GM19025 (cell line): Measurements from ENCODE around the gene RPUSD3.

ENCODE experiments used
- ATAC-seq: cut with Tn5 transposase; IDR thresholded peaks from one replicate; pipeline ENCODE4 v1.9.1; 2021; ENCODE audit warnings: mild to moderate bottlenecking, low read depth, moderate library complexity; ENCODE audit not compliant: unreplicated experiment

The RPUSD3 gene

DNA sequence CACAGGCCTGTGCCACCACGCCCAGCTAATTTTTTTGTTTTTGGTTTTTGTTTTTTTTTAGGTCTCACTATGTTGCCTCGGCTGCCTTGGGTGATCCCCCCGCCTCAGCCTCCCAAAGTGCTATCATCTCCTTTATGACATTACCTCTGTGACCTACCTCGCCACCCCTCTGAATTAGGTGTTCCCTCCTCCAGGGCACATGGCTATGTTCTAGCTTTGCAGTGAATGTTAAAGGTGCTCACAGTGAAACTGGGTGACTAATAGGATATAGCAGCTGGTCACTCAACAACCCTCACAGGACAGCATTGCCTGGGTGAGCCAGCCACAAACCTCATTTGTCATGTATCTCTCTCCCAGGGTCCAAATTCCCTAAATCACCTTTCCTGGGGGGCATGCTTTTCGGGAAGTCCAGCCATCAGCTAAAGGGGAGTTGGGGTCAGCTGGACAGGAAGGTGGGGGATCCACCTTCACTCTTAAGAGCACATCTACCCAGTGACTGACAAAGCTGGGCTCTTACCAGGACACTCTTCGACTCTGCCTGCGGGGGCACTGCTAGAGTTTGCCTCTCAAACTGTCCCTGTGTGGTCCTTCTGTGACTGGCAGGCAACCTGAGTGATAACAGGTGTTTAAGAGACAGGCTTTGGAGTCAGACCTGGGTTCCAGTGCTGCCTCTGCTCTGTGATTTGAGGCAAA lies 35.3 kb downstream of the RPUSD3 start:
- no peak for ATAC-seq

DNA sequence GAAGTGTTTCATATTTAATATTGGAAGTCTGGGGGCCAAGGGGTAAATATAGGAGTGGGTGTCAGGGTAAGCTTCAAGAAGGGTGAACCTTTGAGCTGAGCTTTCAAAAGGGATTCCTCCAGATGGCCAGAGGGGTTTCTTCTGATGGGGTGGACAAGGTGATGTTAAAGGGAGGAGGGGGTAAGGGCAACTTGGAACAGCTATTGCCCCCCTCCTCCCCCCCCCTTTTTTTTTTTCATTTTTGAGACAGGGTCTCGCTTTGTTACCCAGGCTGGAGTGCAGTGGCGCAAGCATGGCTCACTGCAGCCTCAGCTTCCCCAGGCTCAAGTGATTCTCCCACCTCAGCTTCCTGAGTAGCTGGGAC lies 35.8 kb downstream of the RPUSD3 start:
- ATAC-seq = no peak

DNA sequence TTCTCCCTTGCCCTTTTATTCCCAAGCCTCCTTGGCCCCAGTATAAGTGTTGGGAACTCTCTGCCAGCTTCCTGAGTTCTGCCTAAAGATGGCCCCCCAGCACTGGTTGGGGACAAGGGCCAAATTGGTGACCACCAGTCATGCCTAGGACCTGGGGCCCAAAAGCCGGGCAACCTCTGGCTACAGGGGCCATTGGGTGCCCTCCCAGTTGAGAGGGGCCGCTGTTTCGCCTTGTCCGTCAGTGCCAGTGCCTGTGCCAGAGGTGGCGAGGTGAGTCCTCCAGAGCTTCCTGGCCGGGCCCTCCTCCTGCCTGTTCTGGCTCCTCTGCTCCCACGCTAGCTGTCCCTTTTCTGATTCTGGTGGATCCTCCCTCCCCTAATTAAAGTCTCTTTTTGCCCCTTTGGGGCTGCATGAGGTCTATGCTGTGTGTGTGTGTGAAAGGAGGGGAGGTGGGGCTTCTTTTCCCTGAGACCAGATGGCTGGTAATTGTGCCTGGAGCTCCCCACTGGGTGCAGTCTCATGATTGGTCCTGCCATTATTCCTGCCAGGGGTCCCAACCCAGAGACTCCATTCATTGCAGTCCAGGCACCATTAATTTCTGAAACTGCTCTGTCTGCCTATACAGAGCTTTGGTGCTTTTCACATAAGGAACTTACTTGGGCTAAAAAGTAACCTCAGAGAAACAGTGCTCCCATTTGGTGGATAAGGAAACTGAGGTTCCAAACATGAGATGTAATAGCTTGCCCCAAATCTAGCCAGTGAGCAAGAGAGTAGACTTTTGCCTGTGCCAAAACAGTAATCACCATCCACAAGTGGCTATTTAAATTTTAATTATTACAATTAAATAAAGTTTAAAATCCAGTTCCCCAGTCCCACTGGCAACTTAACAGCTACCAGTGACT lies 36.9 kb downstream of the RPUSD3 start:
- ATAC-seq = no peak

DNA sequence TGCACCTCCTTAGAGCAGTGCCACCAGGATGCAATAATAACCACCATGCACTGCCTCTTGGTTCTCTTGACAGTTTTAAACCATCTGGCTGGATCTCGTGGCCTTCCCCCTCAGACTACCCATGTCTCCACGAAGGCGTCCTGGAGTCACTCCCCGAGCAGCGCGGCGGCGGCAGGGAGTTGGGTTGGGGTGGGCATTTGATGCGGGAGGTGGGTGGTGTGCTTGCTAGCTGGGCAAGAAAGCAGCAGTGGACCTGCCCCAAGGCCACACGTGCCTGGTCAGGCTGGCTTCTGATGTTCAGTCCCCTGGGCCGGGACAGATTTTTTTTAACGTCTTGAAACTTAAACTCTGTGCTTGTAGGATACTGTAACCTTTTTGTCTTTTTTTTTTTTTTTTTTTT lies 37.7 kb downstream of the RPUSD3 start:
- ATAC-seq = no peak

DNA sequence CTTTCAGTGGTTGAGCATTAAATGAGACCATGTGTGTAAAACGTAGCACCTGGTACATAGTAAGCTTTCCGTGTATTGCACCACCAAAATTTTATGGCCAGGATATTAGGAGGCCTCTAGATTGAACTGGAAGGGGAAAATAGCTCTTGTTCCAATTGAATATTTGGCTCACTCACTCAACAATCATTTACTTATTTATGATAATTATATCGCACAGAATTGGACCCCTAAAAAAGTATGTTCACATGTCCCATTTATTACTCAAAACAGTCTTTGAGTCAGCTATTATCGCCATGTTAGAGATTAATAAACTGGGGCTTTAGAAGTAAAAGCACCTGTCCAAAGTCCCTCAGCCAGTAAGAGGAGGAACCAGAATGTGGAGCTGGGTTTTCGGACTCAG lies 38.8 kb downstream of the RPUSD3 start:
- ATAC-seq = no peak

DNA sequence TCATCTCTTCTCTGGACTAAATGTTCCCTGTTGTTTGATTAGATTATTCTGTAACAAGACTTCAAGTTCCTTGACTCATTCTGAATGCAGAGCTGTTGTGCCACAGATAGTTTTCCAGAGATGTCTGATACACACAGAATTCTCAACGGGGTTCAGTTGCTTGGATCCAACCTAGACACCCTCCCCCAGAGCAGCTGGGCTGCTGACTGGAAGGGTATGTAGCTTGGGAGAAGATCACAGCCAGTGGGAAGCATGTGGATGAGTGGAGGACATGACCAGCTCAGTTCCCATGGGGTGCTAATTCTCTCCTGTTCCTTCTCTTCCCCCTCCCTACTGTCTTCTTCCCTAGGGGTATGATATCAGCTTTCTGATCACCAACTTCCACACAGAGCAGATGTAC lies 40.3 kb downstream of the RPUSD3 start:
- ATAC-seq = no peak

DNA sequence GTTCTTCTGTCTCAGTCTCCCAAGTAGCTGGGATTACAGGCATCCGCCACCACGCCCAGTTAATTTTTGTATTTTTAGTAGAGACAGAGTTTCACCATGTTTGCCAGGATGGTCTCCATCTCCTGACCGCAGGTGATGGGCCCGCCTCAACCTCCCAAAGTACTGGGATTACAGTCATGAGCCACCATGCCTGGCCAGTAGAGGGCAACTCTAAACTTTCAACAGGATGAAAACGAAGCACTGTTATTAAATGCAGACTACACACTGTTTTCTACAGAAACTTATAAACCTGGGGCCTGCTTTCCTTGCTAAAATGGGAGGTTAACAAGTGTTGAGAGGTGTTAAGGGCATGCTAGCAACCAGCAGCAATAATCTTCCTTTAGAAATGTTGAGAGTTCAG lies 43.3 kb downstream of the RPUSD3 start:
- no peak for ATAC-seq

DNA sequence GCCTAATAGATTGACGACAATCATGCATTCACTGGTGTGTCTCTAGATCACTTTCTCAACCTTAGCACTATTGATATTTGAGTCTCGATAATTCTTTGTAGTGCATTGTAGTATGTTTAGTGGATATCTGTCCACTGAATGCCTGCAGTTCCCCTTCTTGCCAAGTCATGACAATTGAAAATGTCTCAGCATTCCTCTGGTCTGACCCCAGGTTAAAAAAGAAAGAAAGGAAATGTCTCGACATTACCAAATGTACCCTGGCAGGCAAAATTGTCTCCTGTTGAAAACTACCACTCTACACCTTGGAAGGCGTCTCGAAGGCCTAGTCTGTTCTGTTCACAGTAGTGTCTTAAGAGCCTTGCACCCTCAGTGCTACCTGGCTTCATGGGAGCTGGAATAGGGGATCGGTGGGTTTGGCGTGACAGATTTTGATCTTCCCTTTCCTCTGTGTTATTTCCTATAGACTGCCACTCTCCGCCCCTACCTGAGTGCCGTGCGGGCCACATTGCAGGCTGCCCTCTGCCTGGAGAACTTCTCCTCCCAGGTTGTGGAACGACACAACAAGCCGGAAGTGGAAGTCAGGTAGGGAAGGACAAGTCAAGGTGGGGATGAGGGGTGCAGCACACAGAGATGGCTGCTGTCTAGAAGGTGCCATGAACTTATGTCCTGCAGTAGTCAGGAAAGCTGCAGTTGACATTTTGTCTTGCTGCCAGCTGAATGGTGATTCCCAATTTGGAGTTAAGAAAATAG lies 46.4 kb downstream of the RPUSD3 start:
- ATAC-seq = no peak

DNA sequence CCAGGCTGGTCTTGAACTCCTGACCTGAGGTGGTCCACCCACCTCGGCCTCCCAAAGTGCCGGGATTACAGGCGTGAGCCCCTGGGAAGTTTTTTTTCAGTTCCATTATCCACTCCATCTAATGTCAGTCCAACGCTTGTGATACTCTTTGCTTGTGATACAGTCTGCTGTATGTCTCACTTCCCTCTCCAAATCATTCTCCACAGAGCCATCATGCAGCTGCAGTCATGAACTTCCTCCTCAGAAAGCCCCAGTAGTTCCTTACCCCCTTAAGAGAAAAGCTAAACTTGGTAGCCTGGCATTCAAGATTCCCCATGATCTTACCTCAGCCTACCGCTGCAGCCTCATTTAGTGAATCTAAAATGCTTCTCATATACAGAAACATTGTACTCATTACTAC lies 48.6 kb downstream of the RPUSD3 start:
- no peak for ATAC-seq

DNA sequence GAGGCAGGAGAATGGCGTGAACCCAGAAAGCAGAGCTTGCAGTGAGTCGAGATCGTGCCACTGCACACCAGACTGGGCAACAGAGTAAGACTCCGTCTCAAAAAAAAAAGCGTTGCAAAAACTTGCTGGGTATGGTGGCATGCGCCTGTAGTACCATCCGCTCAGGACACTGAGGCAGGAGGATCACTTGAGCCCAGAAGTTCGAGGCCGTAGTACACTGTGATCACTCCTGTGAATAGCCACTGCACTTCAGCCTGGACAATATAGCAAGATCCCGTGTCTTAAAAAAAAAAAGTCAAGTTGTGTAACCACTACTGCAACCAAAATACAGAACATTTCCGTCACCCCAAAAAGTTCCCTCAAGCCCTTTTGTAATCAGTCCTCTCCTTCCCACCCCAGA lies 49.4 kb downstream of the RPUSD3 start:
- ATAC-seq = no peak

DNA sequence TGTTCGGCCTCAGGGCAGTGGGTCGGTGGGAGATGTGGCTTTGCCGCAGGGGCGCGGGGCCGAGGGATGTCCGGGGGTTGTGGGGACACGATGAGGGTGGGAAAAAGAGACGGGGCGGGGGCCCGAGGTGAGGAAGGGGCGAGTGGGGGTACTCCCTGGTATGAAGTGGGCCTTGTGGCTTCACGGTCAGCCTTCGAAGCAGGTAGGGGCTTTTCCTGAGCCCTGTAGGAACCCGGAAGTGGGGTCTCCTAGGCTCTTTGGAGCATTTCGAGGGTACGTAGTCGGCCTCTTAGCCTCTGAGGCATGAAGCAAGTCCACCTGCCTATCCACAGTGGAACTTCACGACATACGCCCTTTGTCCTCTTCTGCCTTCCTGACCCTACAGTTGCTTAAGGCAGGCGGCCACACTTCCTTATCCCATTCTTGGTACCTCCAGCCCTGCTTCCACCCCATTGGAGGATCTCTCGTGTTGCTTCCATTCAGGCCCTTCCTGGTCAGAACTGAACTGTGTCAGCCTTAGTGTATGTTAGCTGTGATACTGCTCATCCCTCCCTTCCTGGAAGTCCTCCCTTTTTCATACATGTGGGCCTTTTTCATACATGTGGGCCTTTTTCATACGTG lies 50.5 kb downstream of the RPUSD3 start:
- no peak for ATAC-seq

DNA sequence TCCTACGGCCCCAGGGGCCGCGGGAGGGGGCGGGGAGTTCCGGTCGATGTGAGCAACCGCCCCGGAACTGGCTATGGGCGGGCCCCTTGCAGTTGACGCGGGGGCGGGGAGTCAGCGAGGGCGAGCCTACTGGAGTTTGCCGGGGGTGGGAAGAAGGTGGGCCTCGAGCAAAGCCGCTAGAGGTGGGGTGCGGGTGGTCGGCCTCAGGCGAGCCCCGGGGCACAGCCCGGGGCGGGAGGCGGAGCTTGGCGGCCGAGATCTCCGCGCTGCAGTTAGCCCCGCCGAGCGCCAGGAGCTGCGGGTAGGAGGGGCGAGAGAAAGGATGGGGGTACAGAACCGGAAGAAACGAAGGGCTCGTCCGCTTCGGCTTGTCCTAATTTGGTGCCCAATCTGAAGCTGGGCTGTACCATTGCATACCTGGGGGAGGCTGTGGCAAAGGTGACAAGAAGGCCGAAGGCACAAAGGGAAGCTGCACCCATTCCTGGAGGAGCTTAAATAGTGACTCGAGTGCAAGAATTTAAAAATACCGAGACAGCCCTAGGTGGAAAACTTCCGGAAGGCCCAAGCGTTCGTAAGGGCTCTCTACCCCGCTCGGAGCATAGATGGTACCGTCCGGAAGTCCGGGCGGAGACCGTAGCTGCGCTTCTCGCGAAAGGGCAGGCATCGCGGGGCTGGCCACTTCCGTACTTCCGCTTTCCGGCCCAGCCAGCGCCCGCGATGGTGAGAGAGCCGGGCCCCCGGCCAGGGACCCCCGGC lies 51.2 kb downstream of the RPUSD3 start, which contains the start of the genes ARPC4 and TADA3:
TSS of gene ARPC4 (plus strand) at position 678 of the 756 bp plus-strand sequence. CDS start at position 718, 40 bp downstream.
TSS of gene TADA3 (minus strand) at position 69 of the 756 bp plus-strand sequence. CDS start 1,007 bp downstream, outside the sequence.
- peak; percentile 78 for ATAC-seq

DNA sequence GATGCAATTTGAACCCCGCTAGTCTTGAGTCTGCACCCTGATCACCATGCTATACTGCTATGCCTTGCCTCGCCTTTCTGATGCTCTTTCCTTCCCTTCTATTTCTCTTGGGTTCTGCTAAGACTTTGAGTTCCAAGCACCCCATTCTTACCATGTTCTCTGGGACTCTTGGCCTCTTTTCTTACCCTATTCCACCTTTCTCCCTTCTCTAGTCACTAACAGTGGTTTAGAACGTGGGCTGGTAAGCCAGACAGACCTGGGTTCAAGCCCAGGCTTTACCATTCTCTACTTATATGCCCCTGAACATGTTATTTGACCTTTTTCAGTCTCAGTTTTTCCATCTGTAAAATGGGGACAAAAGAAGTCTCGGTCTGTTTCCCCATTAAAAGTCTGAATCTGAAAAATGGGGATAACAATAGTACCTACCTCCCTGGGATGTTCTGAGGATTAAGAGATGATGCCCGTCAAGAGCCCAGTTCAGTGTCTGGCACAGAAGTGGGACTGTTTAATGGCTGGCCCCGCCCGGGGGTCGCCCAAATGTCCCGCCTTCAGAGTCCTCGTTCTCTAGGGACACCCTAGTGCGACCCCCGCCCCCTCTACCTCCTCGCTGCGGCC lies 51.9 kb downstream of the RPUSD3 start:
- no peak for ATAC-seq

DNA sequence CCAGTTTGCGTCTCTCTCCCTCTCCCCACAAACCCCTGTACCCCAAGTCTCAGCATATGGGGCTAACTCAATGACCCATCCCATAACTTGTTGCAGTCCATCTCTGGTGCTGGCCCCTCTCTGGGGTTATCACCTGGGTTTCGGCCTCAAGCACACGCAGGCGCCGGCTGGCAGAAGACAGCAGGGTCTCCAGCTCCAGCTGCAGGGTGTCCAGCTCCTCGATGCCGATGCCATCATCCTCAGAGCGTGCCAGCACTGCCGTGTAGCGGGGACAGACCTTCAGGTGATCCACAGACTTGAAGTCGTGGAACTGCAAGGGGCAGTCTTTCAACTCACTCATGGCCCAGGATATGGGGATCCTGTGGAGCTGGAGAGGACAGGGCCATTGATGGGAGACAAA lies 52.7 kb downstream of the RPUSD3 start:
- ATAC-seq = no peak
